H9 (cell line): ENCODE results near the gene MAN1A1. TPM values are rescaled to one million over a fixed set of nuclear protein-coding genes. Genes with fewer than 3 reads are reported as not detected.

ENCODE experiments used
- DNase-seq: peaks from one replicate; pipeline ENCODE4 v3.0.0-alpha.2; 2017
- H2AFZ ChIP-seq: one replicate; pipeline ENCODE4 v1.6.1; 2013; ENCODE audit warnings: mild to moderate bottlenecking, low read length, control low read depth, moderate library complexity
- H2AK5ac ChIP-seq: 2 replicates; pipeline ENCODE4 v1.6.1; 2013; ENCODE audit warnings: low read length, control low read depth, mixed read lengths; ENCODE audit not compliant: insufficient read length
- H2BK120ac ChIP-seq: one replicate; pipeline ENCODE4 v1.6.1; 2013; ENCODE audit warnings: low read depth, mild to moderate bottlenecking, low read length, control low read depth, inconsistent platforms; ENCODE audit not compliant: poor library complexity, severe bottlenecking
- H2BK12ac ChIP-seq: 2 replicates; pipeline ENCODE4 v1.6.1; 2013; ENCODE audit warnings: low read length, control low read depth, mixed read lengths, low read depth; ENCODE audit not compliant: insufficient read length
- H2BK15ac ChIP-seq: 2 replicates; pipeline ENCODE4 v1.6.1; 2013; ENCODE audit warnings: low read depth, low read length, control low read depth
- H2BK20ac ChIP-seq: one replicate; pipeline ENCODE4 v1.6.1; 2013; ENCODE audit warnings: low read depth, mild to moderate bottlenecking, low read length, control low read depth, inconsistent platforms; ENCODE audit not compliant: poor library complexity, severe bottlenecking
- H2BK5ac ChIP-seq: 2 replicates; pipeline ENCODE4 v1.6.1; 2013; ENCODE audit warnings: low read length, control low read depth, mixed read lengths; ENCODE audit not compliant: insufficient read length
- H3K14ac ChIP-seq: 2 replicates; pipeline ENCODE4 v1.6.1; 2013; ENCODE audit warnings: low read length, control low read depth; ENCODE audit not compliant: insufficient read depth
- H3K18ac ChIP-seq: 2 replicates; pipeline ENCODE4 v1.6.1; 2013; ENCODE audit warnings: low read depth, mild to moderate bottlenecking, mixed read lengths, low read length, control low read depth; ENCODE audit not compliant: insufficient read length
- H3K23ac ChIP-seq: 2 replicates; pipeline ENCODE4 v1.6.1; 2013; ENCODE audit warnings: low read length, control low read depth, mixed read lengths, low read depth; ENCODE audit not compliant: insufficient read length
- H3K23me2 ChIP-seq: 2 replicates; pipeline ENCODE4 v1.6.1; 2013; ENCODE audit warnings: low read depth, mild to moderate bottlenecking, mixed read lengths, low read length, control low read depth; ENCODE audit not compliant: insufficient read length, poor library complexity, severe bottlenecking
- H3K27ac ChIP-seq: 2 replicates; pipeline ENCODE4 v1.5.1; 2013; ENCODE audit warnings: low read length, control low read depth, mixed read lengths, low read depth; ENCODE audit not compliant: insufficient read length
- H3K27me3 ChIP-seq: 2 replicates; pipeline ENCODE4 v1.6.1; 2013; ENCODE audit warnings: low read length, control low read depth, inconsistent platforms; ENCODE audit not compliant: insufficient read depth
- H3K4ac ChIP-seq: 2 replicates; pipeline ENCODE4 v1.6.1; 2013; ENCODE audit warnings: low read depth, mild to moderate bottlenecking, control low read depth, inconsistent platforms, low read length, moderate library complexity
- H3K4me1 ChIP-seq: 2 replicates; pipeline ENCODE4 v1.6.1; 2013; ENCODE audit warnings: low read length, control low read depth, inconsistent platforms; ENCODE audit not compliant: insufficient read depth
- H3K4me2 ChIP-seq: 2 replicates; pipeline ENCODE4 v1.6.1; 2013; ENCODE audit warnings: low read length, control low read depth, mixed read lengths; ENCODE audit not compliant: insufficient read length, insufficient read depth
- H3K56ac ChIP-seq: 2 replicates; pipeline ENCODE4 v1.6.1; 2013; ENCODE audit warnings: low read depth, mild to moderate bottlenecking, mixed read lengths, low read length, control low read depth; ENCODE audit not compliant: insufficient read length
- H3K79me1 ChIP-seq: 2 replicates; pipeline ENCODE4 v1.6.1; 2013; ENCODE audit warnings: low read depth, mild to moderate bottlenecking, moderate library complexity, low read length, control low read depth, inconsistent platforms; ENCODE audit not compliant: insufficient read depth, poor library complexity, severe bottlenecking
- H3K79me2 ChIP-seq: 2 replicates; pipeline ENCODE4 v1.6.1; 2013; ENCODE audit warnings: low read length, control low read depth, inconsistent platforms; ENCODE audit not compliant: insufficient read depth
- H3K9ac ChIP-seq: 2 replicates; pipeline ENCODE4 v1.6.1; 2013; ENCODE audit warnings: low read length, control low read depth, mixed read lengths; ENCODE audit not compliant: insufficient read length; ENCODE audit errors: extremely low read depth
- H3K9me3 ChIP-seq: one replicate; pipeline ENCODE4 v1.6.1; 2013; ENCODE audit warnings: low read depth, low read length, inconsistent platforms; ENCODE audit not compliant: control insufficient read depth
- H3T11ph ChIP-seq: one replicate; pipeline ENCODE4 v1.6.1; 2013; ENCODE audit warnings: mild to moderate bottlenecking, low read length, control low read depth, inconsistent platforms
- H4K20me1 ChIP-seq: one replicate; pipeline ENCODE4 v1.6.1; 2013; ENCODE audit not compliant: control insufficient read depth, insufficient read length, insufficient read depth
- H4K5ac ChIP-seq: 2 replicates; pipeline ENCODE4 v1.6.1; 2013; ENCODE audit warnings: low read depth, mild to moderate bottlenecking, mixed read lengths, low read length, control low read depth; ENCODE audit not compliant: insufficient read length
- H4K8ac ChIP-seq: replicated peaks from 2 replicates; pipeline ENCODE4 v1.6.1; 2013; ENCODE audit warnings: low read length, control low read depth, mixed read lengths, low read depth; ENCODE audit not compliant: insufficient read length
- H4K91ac ChIP-seq: 2 replicates; pipeline ENCODE4 v1.6.1; 2013; ENCODE audit warnings: low read depth, mild to moderate bottlenecking, moderate library complexity, mixed read lengths, low read length, control low read depth; ENCODE audit not compliant: insufficient read length
- H3K27ac Mint-ChIP-seq, 3 experiments: 2 replicates in 2 of 3; 3 replicates in 1 of 3; pipeline ENCODE4 v1.8.0; 2020 to 2021; ENCODE audit warnings: mixed read lengths in 3 of 3, mild to moderate bottlenecking in 1 of 3, moderate library complexity in 1 of 3
- H3K27me3 Mint-ChIP-seq: 2 replicates; pipeline ENCODE4 v1.8.0; 2021; ENCODE audit warnings: low read depth, mild to moderate bottlenecking, moderate library complexity, mixed read lengths
- H3K36me3 Mint-ChIP-seq, 3 experiments: 2 replicates in 2 of 3; 3 replicates in 1 of 3; pipeline ENCODE4 v1.8.0; 2020 to 2021; ENCODE audit warnings: low read depth in 3 of 3, mixed read lengths in 3 of 3; ENCODE audit not compliant: insufficient read depth in 1 of 3
- H3K4me1 Mint-ChIP-seq, 2 experiments: 2 replicates each; pipeline ENCODE4 v1.8.0; 2020; ENCODE audit warnings: mixed read lengths in 2 of 2
- H3K4me3 Mint-ChIP-seq, 2 experiments: 2 replicates in 1 of 2; 3 replicates in 1 of 2; pipeline ENCODE4 v1.8.0; 2020 to 2021; ENCODE audit warnings: mild to moderate bottlenecking in 2 of 2, mixed read lengths in 2 of 2, moderate library complexity in 1 of 2
- H3K9me3 Mint-ChIP-seq, 2 experiments: 2 replicates in 1 of 2; 3 replicates in 1 of 2; pipeline ENCODE4 v1.8.0; 2020; ENCODE audit warnings: mild to moderate bottlenecking in 2 of 2, mixed read lengths in 2 of 2, moderate library complexity in 1 of 2
- WGBS: extraction: QIAGEN DNeasy Blood & Tissue Kit; methylation state at CpG from one replicate; pipeline ENCODE4 v1.1.7; 2013; ENCODE audit warnings: missing lambda C conversion rate, low lambda C conversion rate, mixed read lengths; ENCODE audit not compliant: insufficient read length; ENCODE audit errors: extremely low coverage; 5-methylcytosine and 5-hydroxymethylcytosine counted together
- total RNA-seq: library from RNA; stranded (reverse); gene quantifications from 2 replicates; pipeline ENCODE4 v1.2.1, GENCODE V29; 2021
- TF ChIP-seq, protein P1 (sequence below): fragments of 200-600 bp; sonication (generic); conservative IDR thresholded peaks from 3 replicates; pipeline ENCODE4 v1.8.0; 2021; ENCODE audit warnings: antibody characterized with exemption, mild to moderate bottlenecking

The MAN1A1 gene
- total RNA-seq, 1 experiment from 2014 or later: 1.6 TPM

DNA sequence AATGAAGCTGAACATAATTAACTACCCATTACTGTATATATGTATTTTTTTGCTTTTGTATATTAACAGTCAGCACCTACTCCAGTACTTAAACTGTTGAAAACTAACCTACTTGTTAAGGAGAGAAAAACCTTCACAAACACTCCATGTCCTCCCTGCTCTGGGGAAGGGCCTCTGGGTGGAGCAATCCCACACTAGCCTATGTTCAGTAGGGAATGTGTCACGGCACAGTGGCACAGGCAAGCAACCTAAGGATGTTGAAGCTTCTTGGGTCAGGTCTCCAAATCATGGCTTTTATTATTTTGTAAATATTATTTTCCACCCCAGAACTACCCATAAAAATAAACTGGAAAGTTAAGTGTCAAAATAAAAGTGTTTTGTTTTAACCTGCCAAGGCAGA, 5.3 kb downstream of the MAN1A1 start:
- Histone ChIP-seq H3K4me1 (peaks cover 7% of the 10 kb centered on the region; the same call in 1 of the 2 replicates), H3K23ac (no peak overlapping the region), H4K8ac (no peak overlapping the region), H3K4ac (no peak overlapping the region), H3K79me2 (no peaks in the 10 kb centered on the region), H3K9ac (no peak overlapping the region), H2BK12ac (no peak overlapping the region), H3K4me2 (no peak overlapping the region), H3K14ac (no peak overlapping the region), H2BK5ac (no peak overlapping the region), H4K20me1 (no peaks in the 10 kb centered on the region), H3K23me2 (peaks cover 9% of the 10 kb centered on the region), H2BK120ac (no peak overlapping the region), H2AK5ac (no peak overlapping the region), H2AFZ (no peak overlapping the region), H3K18ac (no peak overlapping the region), H3K9me3 (no peaks in the 10 kb centered on the region), H3K79me1 (no peaks in the 10 kb centered on the region), H4K91ac (no peak overlapping the region), H2BK20ac (no peak overlapping the region), H2BK15ac (no peak overlapping the region), H3T11ph (no peak overlapping the region), H3K27me3 (peaks cover 4% of the 10 kb centered on the region; the same call in 1 of the 2 replicates), H4K5ac (no peak overlapping the region), H3K56ac (no peak overlapping the region), H3K27ac (no peak overlapping the region)
- H3K27me3 Mint-ChIP-seq: peaks cover 28% of the 10 kb centered on the region
- H3K36me3 Mint-ChIP-seq: no peaks in the 10 kb centered on the region
- TF ChIP-seq, protein P1, sequence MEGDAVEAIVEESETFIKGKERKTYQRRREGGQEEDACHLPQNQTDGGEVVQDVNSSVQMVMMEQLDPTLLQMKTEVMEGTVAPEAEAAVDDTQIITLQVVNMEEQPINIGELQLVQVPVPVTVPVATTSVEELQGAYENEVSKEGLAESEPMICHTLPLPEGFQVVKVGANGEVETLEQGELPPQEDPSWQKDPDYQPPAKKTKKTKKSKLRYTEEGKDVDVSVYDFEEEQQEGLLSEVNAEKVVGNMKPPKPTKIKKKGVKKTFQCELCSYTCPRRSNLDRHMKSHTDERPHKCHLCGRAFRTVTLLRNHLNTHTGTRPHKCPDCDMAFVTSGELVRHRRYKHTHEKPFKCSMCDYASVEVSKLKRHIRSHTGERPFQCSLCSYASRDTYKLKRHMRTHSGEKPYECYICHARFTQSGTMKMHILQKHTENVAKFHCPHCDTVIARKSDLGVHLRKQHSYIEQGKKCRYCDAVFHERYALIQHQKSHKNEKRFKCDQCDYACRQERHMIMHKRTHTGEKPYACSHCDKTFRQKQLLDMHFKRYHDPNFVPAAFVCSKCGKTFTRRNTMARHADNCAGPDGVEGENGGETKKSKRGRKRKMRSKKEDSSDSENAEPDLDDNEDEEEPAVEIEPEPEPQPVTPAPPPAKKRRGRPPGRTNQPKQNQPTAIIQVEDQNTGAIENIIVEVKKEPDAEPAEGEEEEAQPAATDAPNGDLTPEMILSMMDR: no peak
- peaks cover 21 to 24% of the 10 kb centered on the region in 2 experiments for H3K4me1 Mint-ChIP-seq
- no peaks in the 10 kb centered on the region for H3K9me3 Mint-ChIP-seq
- H3K27ac Mint-ChIP-seq: no peak overlapping the region
- WGBS: no CpG with 5 or more reads among the region's 1 CpG
- no peak overlapping the region for H3K4me3 Mint-ChIP-seq
- DNase-seq: no peak
